HuH-7.5 (cell line): Measurements from ENCODE around the gene TAX1BP3.
"Not testable (repeated sequence)": the region's sequence is repeated elsewhere in the genome, so short reads cannot be mapped to it uniquely, and the experiment has no call there.

Experiments used
- DNase-seq: peaks from one replicate; pipeline ENCODE4 v3.0.0; 2011; ENCODE audit warnings: low spot score

TAX1BP3 gene

GRCh38 chr17:3668279-3669084 is at the start of gene TAX1BP3, which contains the start of gene EMC6:
TSS of gene TAX1BP3 (minus strand) at chr17:3668578. CDS start at chr17:3668526, 52 bp downstream.
TSS of gene EMC6 (plus strand) at chr17:3668812. CDS start at chr17:3669147, 335 bp downstream.
- peak; percentile 94 for DNase-seq

- no peak for DNase-seq
Observed at GRCh38 chr17:3715296-3715695, 46.9 kb upstream of the TAX1BP3 start.

- DNase-seq, result no peak
Observed at GRCh38 chr17:3712811-3713463, 44.6 kb upstream of the TAX1BP3 start.

GRCh38 chr17:3710951-3711383 is 42.6 kb upstream of the TAX1BP3 start:
- DNase-seq, result no peak

- no peak for DNase-seq
Observed at GRCh38 chr17:3708366-3708765, 40.0 kb upstream of the TAX1BP3 start.

GRCh38 chr17:3705718-3705984 is 37.3 kb upstream of the TAX1BP3 start:
- DNase-seq, result not testable (repeated sequence)

GRCh38 chr17:3704931-3705717 is 36.7 kb upstream of the TAX1BP3 start:
- no peak for DNase-seq

GRCh38 chr17:3702041-3702539 is 33.7 kb upstream of the TAX1BP3 start:
- DNase-seq, result not testable (repeated sequence)

GRCh38 chr17:3699951-3700350 is 31.6 kb upstream of the TAX1BP3 start:
- DNase-seq, result no peak

GRCh38 chr17:3698139-3698538 is 29.8 kb upstream of the TAX1BP3 start:
- DNase-seq, result no peak

GRCh38 chr17:3697103-3697476 is 28.7 kb upstream of the TAX1BP3 start:
- DNase-seq, result no peak

- no peak for DNase-seq
Observed at GRCh38 chr17:3695723-3696411, 27.5 kb upstream of the TAX1BP3 start, which contains the start of gene P2RX5. TSS of gene P2RX5 (minus strand) at chr17:3696155. CDS start at chr17:3696005, 150 bp downstream.

- no peak for DNase-seq
Observed at GRCh38 chr17:3695129-3695722, 26.8 kb upstream of the TAX1BP3 start.

GRCh38 chr17:3693829-3694231 is 25.5 kb upstream of the TAX1BP3 start:
- no peak for DNase-seq

- DNase-seq, result no peak
Observed at GRCh38 chr17:3693141-3693540, 24.8 kb upstream of the TAX1BP3 start.

- no peak for DNase-seq
Observed at GRCh38 chr17:3692346-3692745, 24.0 kb upstream of the TAX1BP3 start.

- DNase-seq, result no peak
Observed at GRCh38 chr17:3691617-3692067, 23.3 kb upstream of the TAX1BP3 start.

GRCh38 chr17:3690094-3690715 is 21.8 kb upstream of the TAX1BP3 start:
- no peak for DNase-seq

GRCh38 chr17:3689262-3690093 is 21.1 kb upstream of the TAX1BP3 start:
- DNase-seq, result no peak

- no peak for DNase-seq
Observed at GRCh38 chr17:3688852-3689261, 20.5 kb upstream of the TAX1BP3 start.
